H1 (cell line): ENCODE data around the gene MPV17L2. TPM values are rescaled to one million over a fixed set of nuclear protein-coding genes. Genes with fewer than 3 reads are reported as not detected.

ENCODE experiments used
- CTCF ChIA-PET: fragments of 300-600 bp; sonication (Branson Sonifier 250); formaldehyde crosslinking; loops from one replicate; lab custom pipeline; 2021; ENCODE audit not compliant: partially characterized antibody; lab: Charles Lee
- POLR2A ChIA-PET: fragments of 300-600 bp; sonication (Branson Sonifier 250); formaldehyde crosslinking; loops from one replicate; lab custom pipeline; 2021; ENCODE audit warnings: inconsistent platforms; ENCODE audit not compliant: partially characterized antibody; lab: Charles Lee
- DNase-seq, 2 experiments: peaks; one replicate each; pipeline versions ENCODE4 v3.0.0 to v3.0.0-alpha.2; 2010 to 2022; ENCODE audit warnings: low spot score in 2 of 2, low read depth in 1 of 2, mixed read lengths in 1 of 2
- FAIRE-seq: peaks from 2 replicates; lab custom pipeline; 2011; peaks lifted over from hg19 to GRCh38; lab: Jason Lieb, UNC
- H2AFZ ChIP-seq: 2 replicates; pipeline ENCODE4 v1.8.1; 2012; ENCODE audit warnings: low read length, inconsistent platforms
- H2AK5ac ChIP-seq: 2 replicates; pipeline ENCODE4 v1.6.1; 2013; ENCODE audit warnings: low read depth, low read length
- H2BK120ac ChIP-seq: replicated peaks from 2 replicates; pipeline ENCODE3; 2013; ENCODE audit warnings: low read depth, low read length, inconsistent platforms
- H2BK12ac ChIP-seq: 2 replicates; pipeline ENCODE4 v1.6.1; 2013; ENCODE audit warnings: low read depth, low read length
- H2BK15ac ChIP-seq: 2 replicates; pipeline ENCODE4 v1.6.1; 2013; ENCODE audit warnings: low read length
- H2BK20ac ChIP-seq: 2 replicates; pipeline ENCODE4 v1.6.1; 2013; ENCODE audit warnings: low read length
- H2BK5ac ChIP-seq: 2 replicates; pipeline ENCODE4 v1.6.1; 2013; ENCODE audit warnings: low read depth, low read length
- H3K14ac ChIP-seq: 2 replicates; pipeline ENCODE4 v1.6.1; 2013; ENCODE audit warnings: inconsistent platforms; ENCODE audit not compliant: insufficient read length
- H3K18ac ChIP-seq: 2 replicates; pipeline ENCODE4 v1.6.1; 2013; ENCODE audit warnings: low read length; ENCODE audit errors: extremely low read depth
- H3K23ac ChIP-seq: 2 replicates; pipeline ENCODE4 v1.6.1; 2013; ENCODE audit warnings: inconsistent platforms; ENCODE audit not compliant: insufficient read length
- H3K23me2 ChIP-seq: 2 replicates; pipeline ENCODE4 v1.6.1; 2013; ENCODE audit warnings: low read depth, low read length
- H3K27ac ChIP-seq: 2 replicates; pipeline ENCODE4 v1.6.1; 2011; ENCODE audit warnings: low read depth, low read length, inconsistent platforms
- H3K27me3 ChIP-seq, 4 experiments: replicated peaks in 1 of 4; 1 replicate in 1 of 4; 2 replicates in 3 of 4; pipeline versions ENCODE4 v1.6.1 to v1.8.1; 2011 to 2013; ENCODE audit warnings: low read length in 3 of 4, mild to moderate bottlenecking in 3 of 4, inconsistent platforms in 2 of 4, mixed read lengths in 2 of 4, moderate library complexity in 1 of 4; ENCODE audit not compliant: control insufficient read depth in 3 of 4, insufficient read depth in 3 of 4; ENCODE audit errors: extremely low read depth in 1 of 4
- H3K36me3 ChIP-seq, 4 experiments: 2 replicates each; pipeline versions ENCODE4 v1.6.1 to v1.8.1; 2011 to 2013; ENCODE audit warnings: mild to moderate bottlenecking in 4 of 4, low read length in 3 of 4, moderate library complexity in 2 of 4, control low read depth in 1 of 4, inconsistent platforms in 1 of 4; ENCODE audit not compliant: insufficient read depth in 4 of 4, control insufficient read depth in 2 of 4
- H3K4ac ChIP-seq: replicated peaks from 2 replicates; pipeline ENCODE3; 2013; ENCODE audit warnings: low read length, low read depth, mixed read lengths, inconsistent platforms; ENCODE audit not compliant: insufficient read length
- H3K4me1 ChIP-seq, 4 experiments: replicated peaks in 1 of 4; 1 replicate in 1 of 4; 2 replicates in 3 of 4; pipeline versions ENCODE4 v1.6.1 to v1.8.1; 2011 to 2013; ENCODE audit warnings: low read length in 3 of 4, inconsistent platforms in 2 of 4, mixed read lengths in 1 of 4; ENCODE audit not compliant: insufficient read depth in 4 of 4, control insufficient read depth in 3 of 4
- H3K4me2 ChIP-seq, 2 experiments: 2 replicates each; pipeline versions ENCODE4 v1.6.1 to v1.8.1; 2011 to 2013; ENCODE audit warnings: low read depth in 2 of 2, low read length in 2 of 2, control low read depth in 1 of 2, inconsistent platforms in 1 of 2, mild to moderate bottlenecking in 1 of 2; ENCODE audit not compliant: insufficient read depth in 1 of 2
- H3K4me3 ChIP-seq, 4 experiments: fragments of 200-600, 300-600 bp in 1 of 4; sonication (generic), shearing (Covaris generic), sonication (Bioruptor Twin) in 1 of 4; 2 replicates each; pipeline versions ENCODE4 v1.5.1 to v1.8.1; 2011 to 2016; ENCODE audit warnings: low read length in 4 of 4, low read depth in 3 of 4, control low read depth in 2 of 4, inconsistent platforms in 2 of 4, mild to moderate bottlenecking in 2 of 4, mixed read lengths in 1 of 4, moderate library complexity in 1 of 4; ENCODE audit not compliant: insufficient read depth in 2 of 4; ENCODE audit errors: extremely low read depth in 1 of 4
- H3K56ac ChIP-seq: replicated peaks from 2 replicates; pipeline ENCODE3; 2013; ENCODE audit warnings: low read depth, mild to moderate bottlenecking, mixed read lengths, low read length, inconsistent platforms; ENCODE audit not compliant: insufficient read length
- H3K79me1 ChIP-seq: 2 replicates; pipeline ENCODE4 v1.6.1; 2013; ENCODE audit warnings: low read depth, low read length, control low read depth
- H3K79me2 ChIP-seq, 2 experiments: 2 replicates each; pipeline versions ENCODE4 v1.6.1 to v1.8.1; 2012 to 2013; ENCODE audit warnings: low read length in 2 of 2, mild to moderate bottlenecking in 2 of 2, inconsistent platforms in 1 of 2; ENCODE audit not compliant: insufficient read depth in 2 of 2, control insufficient read depth in 1 of 2
- H3K9ac ChIP-seq, 4 experiments: replicated peaks in 1 of 4; 1 replicate in 1 of 4; 2 replicates in 3 of 4; pipeline versions ENCODE4 v1.6.1 to v1.8.1; 2011 to 2013; ENCODE audit warnings: low read depth in 3 of 4, low read length in 3 of 4, control low read depth in 2 of 4, mild to moderate bottlenecking in 2 of 4, moderate library complexity in 2 of 4, inconsistent platforms in 1 of 4; ENCODE audit errors: extremely low read depth in 1 of 4
- H3K9me3 ChIP-seq, 2 experiments: 2 replicates each; pipeline versions ENCODE4 v1.6.1 to v1.8.1; 2012 to 2013; ENCODE audit warnings: mild to moderate bottlenecking in 2 of 2, moderate library complexity in 2 of 2, control low read depth in 1 of 2, inconsistent platforms in 1 of 2, low read depth in 1 of 2, low read length in 1 of 2, mixed read lengths in 1 of 2; ENCODE audit not compliant: insufficient read depth in 2 of 2
- H4K20me1 ChIP-seq, 2 experiments: replicated peaks in 1 of 2; 2 replicates each; pipeline versions ENCODE3 to v1.8.1; 2011 to 2013; ENCODE audit warnings: inconsistent platforms in 2 of 2, low read length in 2 of 2, mild to moderate bottlenecking in 1 of 2; ENCODE audit not compliant: insufficient read depth in 2 of 2, control insufficient read depth in 1 of 2
- H4K5ac ChIP-seq: 2 replicates; pipeline ENCODE4 v1.6.1; 2013; ENCODE audit warnings: low read length, low read depth, mixed read lengths, inconsistent platforms; ENCODE audit not compliant: insufficient read length
- H4K8ac ChIP-seq: 2 replicates; pipeline ENCODE4 v1.8.0; 2013; ENCODE audit warnings: mild to moderate bottlenecking, moderate library complexity, low read length, inconsistent platforms; ENCODE audit not compliant: insufficient read depth; ENCODE audit errors: extremely low read depth
- H4K91ac ChIP-seq: replicated peaks from 2 replicates; pipeline ENCODE3; 2013; ENCODE audit warnings: low read length, mixed read lengths, inconsistent platforms; ENCODE audit not compliant: insufficient read length
- ASH2L ChIP-seq: fragments of 200-600, 300-600 bp; sonication (generic); IDR thresholded peaks from one replicate; pipeline ENCODE4 v1.7.1; 2017; ENCODE audit warnings: low read length
- EZH2 ChIP-seq: fragments of 200-600 bp; sonication (generic); IDR thresholded peaks from 2 replicates; pipeline ENCODE4 v1.7.1; 2012; ENCODE audit warnings: low read depth, mild to moderate bottlenecking, moderate library complexity, low read length, inconsistent platforms; ENCODE audit not compliant: severe bottlenecking
- JUND ChIP-seq: IDR thresholded peaks from 2 replicates; pipeline ENCODE4 v1.6.1; 2011; ENCODE audit warnings: mild to moderate bottlenecking, improper control_type of control experiment, low read length
- RAD21 ChIP-seq, 2 experiments: IDR thresholded peaks in 1 of 2; conservative IDR thresholded peaks in 1 of 2; 2 replicates each; pipeline ENCODE4 v1.6.1; 2011; ENCODE audit warnings: low read depth in 2 of 2, low read length in 2 of 2, improper control_type of control experiment in 1 of 2, inconsistent platforms in 1 of 2, mild to moderate bottlenecking in 1 of 2, moderate library complexity in 1 of 2
- RNF2 ChIP-seq: fragments of 200-900, 300-1000 bp; sonication (generic); IDR thresholded peaks from 2 replicates; pipeline ENCODE4 v1.7.1; 2016; ENCODE audit warnings: borderline replicate concordance, low read depth, mild to moderate bottlenecking, antibody characterized with exemption, low read length; ENCODE audit not compliant: poor library complexity, severe bottlenecking; ENCODE audit errors: missing control alignments
- SIX5 ChIP-seq: IDR thresholded peaks from 2 replicates; pipeline ENCODE4 v1.6.1; 2011; ENCODE audit warnings: mild to moderate bottlenecking, low read depth, low read length
- ZNF274 ChIP-seq: IDR thresholded peaks from 2 replicates; pipeline ENCODE4 v1.7.0; 2012; ENCODE audit warnings: low read length, borderline replicate concordance; ENCODE audit errors: extremely low read depth
- WGBS, 2 experiments: shearing (Covaris generic) in 1 of 2; methylation state at CpG; one replicate each; pipeline versions ENCODE4 v1.1.6 to v1.1.7; 2013 to 2015; ENCODE audit warnings: low lambda C conversion rate in 2 of 2, mixed read lengths in 2 of 2, inconsistent platforms in 1 of 2, low coverage in 1 of 2, missing lambda C conversion rate in 1 of 2; ENCODE audit not compliant: insufficient replicate concordance in 2 of 2, insufficient coverage in 1 of 2, insufficient read length in 1 of 2; ENCODE audit errors: extremely low coverage in 1 of 2, missing lambda C conversion rate in 1 of 2; 5-methylcytosine and 5-hydroxymethylcytosine counted together
- polyA plus RNA-seq, 7 experiments: library from polyadenylated mRNA; depleted of rRNA in 3 of 7; stranded (reverse) in 5 of 7; unstranded in 2 of 7; fragments of >200 nt in 5 of 7; fragments of 200-250 nt in 2 of 7; gene quantifications; 1 replicate in 5 of 7; 2 replicates in 1 of 7; 4 replicates in 1 of 7; pipeline versions ENCODE4 v1.2.1 to v1.2.3, GENCODE V29; 2011 to 2013; ENCODE audit warnings: missing spikeins in 2 of 7, mixed read lengths in 2 of 7
- total RNA-seq: library from RNA; stranded (reverse); fragmentation: NEBNext Ultra II Directional; extraction: Animal tissue kit (Norgen Biotek cat#: 25700); gene quantifications from 2 replicates; pipeline ENCODE4 v1.2.1, GENCODE V29; 2021
- TF ChIP-seq, protein P1 (sequence below), 3 experiments: IDR thresholded peaks; 1 replicate in 2 of 3; 2 replicates in 1 of 3; pipeline versions ENCODE4 v1.5.1 to v1.6.1; 2011; ENCODE audit warnings: low read length in 3 of 3, mild to moderate bottlenecking in 3 of 3, inconsistent platforms in 2 of 3, low read depth in 1 of 3, moderate library complexity in 1 of 3; ENCODE audit not compliant: insufficient read depth in 1 of 3; ENCODE audit errors: control extremely low read depth in 1 of 3
- TF ChIP-seq, protein P2 (sequence below): IDR thresholded peaks from 2 replicates; pipeline ENCODE4 v1.6.1; 2012; ENCODE audit warnings: inconsistent platforms

The MPV17L2 gene
- total and polyA plus RNA-seq, 2 of the 8 experiments (the other 6 are each of a cell fraction or from before 2014, with no cell fraction given) = 24.2 to 82.6 TPM

DNA sequence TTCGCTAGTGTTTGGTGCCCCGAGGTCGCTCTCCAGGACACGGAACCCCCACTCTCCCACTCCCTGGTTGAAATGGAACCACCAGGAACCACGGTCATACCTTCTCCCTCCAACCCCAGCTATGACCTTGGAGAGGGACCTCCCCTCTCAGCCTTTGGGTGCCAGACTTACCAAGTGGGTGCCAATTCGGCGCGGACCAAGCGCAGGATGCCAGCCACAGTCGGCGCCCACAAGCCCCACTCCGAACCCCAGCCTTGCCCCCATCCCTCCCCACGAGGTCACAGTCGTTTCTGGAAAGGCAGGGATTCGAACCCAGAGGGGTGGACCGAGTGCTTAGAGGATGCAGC lies 32.3 kb downstream of the MPV17L2 start:
- Histone ChIP-seq H3K56ac (no peak overlapping the region), H3K4me1 (peaks cover 0 to 18% (median 13%) of the 10 kb centered on the region in 4 experiments; a peak in 6 of 7 replicates), H3K23me2 (peaks cover 13% of the 10 kb centered on the region), H3K4ac (no peak overlapping the region), H3K79me2 (no peaks in the 10 kb centered on the region), H4K5ac (no peak overlapping the region), H2BK120ac (no peak overlapping the region), H4K91ac (no peak overlapping the region), H2AK5ac (no peak overlapping the region), H2BK12ac (peak overlapping the region; percentile 29; the same call in 1 of the 2 replicates), H3K4me3 (peak overlapping the region in 2 of 4 experiments; percentile 40 to 72; a peak in 3 of 8 replicates), H3K23ac (no peak overlapping the region), H3K27me3 (peaks cover 10 to 23% (median 17%) of the 10 kb centered on the region in 4 experiments), H3K36me3 (no peaks in the 10 kb centered on the region), H3K14ac (no peak overlapping the region), H2BK5ac (no peak overlapping the region), H4K20me1 (no peaks in the 10 kb centered on the region), H3K27ac (no peak overlapping the region), H3K18ac (peak overlapping the region; percentile 48), H3K79me1 (no peaks in the 10 kb centered on the region), H2AFZ (no peak overlapping the region), H3K9me3 (no peaks in the 10 kb centered on the region), H2BK15ac (peak overlapping the region; percentile 6; the same call in 1 of the 2 replicates), H3K4me2 (peak overlapping the region; percentile 72 to 98), H3K9ac (no peak overlapping the region), H4K8ac (peak overlapping the region; percentile 36; the same call in 1 of the 2 replicates), H2BK20ac (0 out of 2 replicates have a peak overlapping the region, but pooled peaks have one; percentile 34)
- 41% methylated on average over 16 of the region's 16 CpGs; no CpG with 5 or more reads in 1 of the 2 experiments for WGBS, 2 experiments
- FAIRE-seq = no peak
- DNase-seq = no peak
- CTCF ChIA-PET = interaction anchor here (0.6 to 2.3 kb wide), 7 partner anchors 10 to 97 kb away, joined by 3 to 15 read pairs (median 4); partner anchors contain the start of gene LSM4
- POLR2A ChIA-PET = interaction anchor here (1.0 to 3.0 kb wide), 5 partner anchors 8 to 97 kb away, joined by 4 to 18 read pairs (median 9); partner anchors contain the start of genes JUND and LSM4
- TF ChIP-seq RAD21 (IDR thresholded peaks at IDR 0.05 in 1 of 2, conservative IDR thresholded peaks at IDR 0.05 in 1 of 2; ENCODE audit: low read depth in 2 of 2, low read length in 2 of 2) = no peak
- peak; percentile 72 for TF ChIP-seq EZH2
- TF ChIP-seq, protein P1, sequence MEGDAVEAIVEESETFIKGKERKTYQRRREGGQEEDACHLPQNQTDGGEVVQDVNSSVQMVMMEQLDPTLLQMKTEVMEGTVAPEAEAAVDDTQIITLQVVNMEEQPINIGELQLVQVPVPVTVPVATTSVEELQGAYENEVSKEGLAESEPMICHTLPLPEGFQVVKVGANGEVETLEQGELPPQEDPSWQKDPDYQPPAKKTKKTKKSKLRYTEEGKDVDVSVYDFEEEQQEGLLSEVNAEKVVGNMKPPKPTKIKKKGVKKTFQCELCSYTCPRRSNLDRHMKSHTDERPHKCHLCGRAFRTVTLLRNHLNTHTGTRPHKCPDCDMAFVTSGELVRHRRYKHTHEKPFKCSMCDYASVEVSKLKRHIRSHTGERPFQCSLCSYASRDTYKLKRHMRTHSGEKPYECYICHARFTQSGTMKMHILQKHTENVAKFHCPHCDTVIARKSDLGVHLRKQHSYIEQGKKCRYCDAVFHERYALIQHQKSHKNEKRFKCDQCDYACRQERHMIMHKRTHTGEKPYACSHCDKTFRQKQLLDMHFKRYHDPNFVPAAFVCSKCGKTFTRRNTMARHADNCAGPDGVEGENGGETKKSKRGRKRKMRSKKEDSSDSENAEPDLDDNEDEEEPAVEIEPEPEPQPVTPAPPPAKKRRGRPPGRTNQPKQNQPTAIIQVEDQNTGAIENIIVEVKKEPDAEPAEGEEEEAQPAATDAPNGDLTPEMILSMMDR (IDR thresholded peaks at IDR 0.05; ENCODE audit: control extremely low read depth in 1 of 3, insufficient read depth in 1 of 3, low read depth in 1 of 3, low read length in 3 of 3) = no peak
- no peak for TF ChIP-seq ASH2L
- TF ChIP-seq, protein P2, sequence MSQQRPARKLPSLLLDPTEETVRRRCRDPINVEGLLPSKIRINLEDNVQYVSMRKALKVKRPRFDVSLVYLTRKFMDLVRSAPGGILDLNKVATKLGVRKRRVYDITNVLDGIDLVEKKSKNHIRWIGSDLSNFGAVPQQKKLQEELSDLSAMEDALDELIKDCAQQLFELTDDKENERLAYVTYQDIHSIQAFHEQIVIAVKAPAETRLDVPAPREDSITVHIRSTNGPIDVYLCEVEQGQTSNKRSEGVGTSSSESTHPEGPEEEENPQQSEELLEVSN = no peak
- peak; percentile 13 for TF ChIP-seq RNF2
- TF ChIP-seq JUND = no peak
- no peak for TF ChIP-seq SIX5
- no peak for TF ChIP-seq ZNF274
